ENCODE measurements around the gene EYS. TPM values are rescaled to one million over a fixed set of nuclear protein-coding genes. Genes with fewer than 3 reads are reported as not detected.

The EYS gene
- total RNA-seq, 1 experiment from 2014 or later: not detected

DNA sequence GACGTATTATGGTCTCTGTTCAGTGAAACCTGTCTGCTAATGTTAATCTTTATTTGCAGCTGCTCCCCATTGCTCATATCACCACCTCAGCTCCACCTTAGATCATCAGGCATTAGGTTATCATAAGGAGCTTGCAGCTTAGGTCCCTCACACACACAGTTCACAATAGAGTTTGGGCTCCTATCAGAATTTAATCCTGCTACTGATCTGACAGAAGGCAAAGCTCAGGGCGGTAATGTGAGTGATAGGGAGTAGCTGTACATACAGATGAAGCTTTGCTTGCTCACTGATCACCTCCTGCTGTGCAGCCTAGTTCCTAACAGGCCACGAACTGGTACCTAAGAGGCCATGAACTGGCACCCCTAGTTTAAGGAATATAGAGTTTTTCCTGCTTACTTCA lies 989.7 kb downstream of the EYS start (continued):
- TF ChIP-seq, protein P1, sequence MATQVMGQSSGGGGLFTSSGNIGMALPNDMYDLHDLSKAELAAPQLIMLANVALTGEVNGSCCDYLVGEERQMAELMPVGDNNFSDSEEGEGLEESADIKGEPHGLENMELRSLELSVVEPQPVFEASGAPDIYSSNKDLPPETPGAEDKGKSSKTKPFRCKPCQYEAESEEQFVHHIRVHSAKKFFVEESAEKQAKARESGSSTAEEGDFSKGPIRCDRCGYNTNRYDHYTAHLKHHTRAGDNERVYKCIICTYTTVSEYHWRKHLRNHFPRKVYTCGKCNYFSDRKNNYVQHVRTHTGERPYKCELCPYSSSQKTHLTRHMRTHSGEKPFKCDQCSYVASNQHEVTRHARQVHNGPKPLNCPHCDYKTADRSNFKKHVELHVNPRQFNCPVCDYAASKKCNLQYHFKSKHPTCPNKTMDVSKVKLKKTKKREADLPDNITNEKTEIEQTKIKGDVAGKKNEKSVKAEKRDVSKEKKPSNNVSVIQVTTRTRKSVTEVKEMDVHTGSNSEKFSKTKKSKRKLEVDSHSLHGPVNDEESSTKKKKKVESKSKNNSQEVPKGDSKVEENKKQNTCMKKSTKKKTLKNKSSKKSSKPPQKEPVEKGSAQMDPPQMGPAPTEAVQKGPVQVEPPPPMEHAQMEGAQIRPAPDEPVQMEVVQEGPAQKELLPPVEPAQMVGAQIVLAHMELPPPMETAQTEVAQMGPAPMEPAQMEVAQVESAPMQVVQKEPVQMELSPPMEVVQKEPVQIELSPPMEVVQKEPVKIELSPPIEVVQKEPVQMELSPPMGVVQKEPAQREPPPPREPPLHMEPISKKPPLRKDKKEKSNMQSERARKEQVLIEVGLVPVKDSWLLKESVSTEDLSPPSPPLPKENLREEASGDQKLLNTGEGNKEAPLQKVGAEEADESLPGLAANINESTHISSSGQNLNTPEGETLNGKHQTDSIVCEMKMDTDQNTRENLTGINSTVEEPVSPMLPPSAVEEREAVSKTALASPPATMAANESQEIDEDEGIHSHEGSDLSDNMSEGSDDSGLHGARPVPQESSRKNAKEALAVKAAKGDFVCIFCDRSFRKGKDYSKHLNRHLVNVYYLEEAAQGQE (IDR thresholded peaks at IDR 0.05; ENCODE audit: low read depth): no peak
- no peak for TF ChIP-seq ZNF274 (IDR thresholded peaks at IDR 0.05; ENCODE audit: low read depth, low read length)
- TF ChIP-seq POLR2AphosphoS5 (IDR thresholded peaks at IDR 0.05; ENCODE audit: low read depth, low read length): no peak
- no peak for TF ChIP-seq RAD21 (IDR thresholded peaks at IDR 0.05; ENCODE audit: low read depth)
- TF ChIP-seq JUND (IDR thresholded peaks at IDR 0.05): no peak
- TF ChIP-seq SRF (IDR thresholded peaks at IDR 0.05; ENCODE audit: low read depth): no peak

DNA sequence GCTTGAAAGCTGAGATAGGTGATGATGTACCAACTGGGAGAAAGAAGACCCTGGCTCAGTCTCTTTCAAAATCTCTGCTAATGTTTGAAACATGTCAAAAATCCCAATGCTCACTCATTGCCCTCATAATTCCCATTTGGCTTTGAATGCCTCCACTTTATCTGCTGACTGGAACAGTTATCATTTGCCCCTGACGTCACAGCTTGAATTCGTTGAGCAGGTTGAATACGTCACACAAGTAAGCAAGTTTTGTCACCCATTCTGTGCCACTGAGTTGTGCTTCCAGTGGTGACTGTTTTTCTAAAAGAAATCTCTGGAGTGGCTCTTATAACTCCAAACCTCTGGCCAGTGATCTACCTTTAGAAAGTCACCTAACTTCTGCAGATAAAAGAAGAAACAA lies 991.4 kb downstream of the EYS start:
- no peaks in the 10 kb centered on the region for H3K4me1 ChIP-seq (ENCODE audit: control insufficient read depth in 1 of 2, insufficient read depth in 2 of 2, low read length in 2 of 2)
- no peak overlapping the region for H3K27ac ChIP-seq (ENCODE audit: low read depth, low read length)
- no peaks in the 10 kb centered on the region for H3K9me2 ChIP-seq (ENCODE audit: insufficient read depth)
- intact Hi-C loops (cut with micrococcal nuclease): no loop called here
- no peak overlapping the region for H3K4me3 ChIP-seq (replicated peaks in 1 of 2; ENCODE audit: low read depth in 1 of 2, low read length in 2 of 2)
- ChIA-PET POLR2A (no interaction called here), RAD21 (ENCODE audit: low non-redundant PET in 1 of 2, low total read pairs in 2 of 2, uncharacterized antibody in 2 of 2, unreplicated experiment in 2 of 2) (no interaction called here), CTCF (no interaction called here)
- H3K9me3 ChIP-seq (ENCODE audit: control insufficient read depth in 1 of 2, insufficient read depth in 1 of 2, low read depth in 1 of 2, low read length in 2 of 2): peaks cover 6 to 10% of the 10 kb centered on the region in 2 experiments; a peak in 2 of 4 replicates
- no peak overlapping the region for H3K9ac ChIP-seq (ENCODE audit: low read length)
- TF ChIP-seq JUND (IDR thresholded peaks at IDR 0.05) (no peak), YY1 (IDR thresholded peaks at IDR 0.05; ENCODE audit: extremely low read depth, insufficient replicate concordance, low read depth, low read length) (no peak), TCF7L2 (IDR thresholded peaks at IDR 0.05; ENCODE audit: borderline replicate concordance, extremely low read depth, insufficient read depth, insufficient read length) (no peak), SP1 (IDR thresholded peaks at IDR 0.05; ENCODE audit: low read depth) (no peak)
- TF ChIP-seq, protein P2, sequence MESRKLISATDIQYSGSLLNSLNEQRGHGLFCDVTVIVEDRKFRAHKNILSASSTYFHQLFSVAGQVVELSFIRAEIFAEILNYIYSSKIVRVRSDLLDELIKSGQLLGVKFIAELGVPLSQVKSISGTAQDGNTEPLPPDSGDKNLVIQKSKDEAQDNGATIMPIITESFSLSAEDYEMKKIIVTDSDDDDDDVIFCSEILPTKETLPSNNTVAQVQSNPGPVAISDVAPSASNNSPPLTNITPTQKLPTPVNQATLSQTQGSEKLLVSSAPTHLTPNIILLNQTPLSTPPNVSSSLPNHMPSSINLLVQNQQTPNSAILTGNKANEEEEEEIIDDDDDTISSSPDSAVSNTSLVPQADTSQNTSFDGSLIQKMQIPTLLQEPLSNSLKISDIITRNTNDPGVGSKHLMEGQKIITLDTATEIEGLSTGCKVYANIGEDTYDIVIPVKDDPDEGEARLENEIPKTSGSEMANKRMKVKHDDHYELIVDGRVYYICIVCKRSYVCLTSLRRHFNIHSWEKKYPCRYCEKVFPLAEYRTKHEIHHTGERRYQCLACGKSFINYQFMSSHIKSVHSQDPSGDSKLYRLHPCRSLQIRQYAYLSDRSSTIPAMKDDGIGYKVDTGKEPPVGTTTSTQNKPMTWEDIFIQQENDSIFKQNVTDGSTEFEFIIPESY (IDR thresholded peaks at IDR 0.05; ENCODE audit: extremely low read depth, insufficient replicate concordance, low read length): no peak
- DNase-seq (ENCODE audit: low read depth, low spot score) (no peak), ATAC-seq (no peak)
- no peaks in the 10 kb centered on the region for H3K36me3 ChIP-seq (ENCODE audit: control insufficient read depth in 1 of 2, insufficient read depth in 2 of 2, low read length in 2 of 2)
- no peak overlapping the region for H3K4me2 ChIP-seq (ENCODE audit: low read length)
- H3K27me3 ChIP-seq (ENCODE audit: insufficient read depth, low read length): no peaks in the 10 kb centered on the region
- no peak overlapping the region for H2AFZ ChIP-seq (ENCODE audit: low read depth, low read length, poor library complexity, severe bottlenecking)
- H3K79me2 ChIP-seq (ENCODE audit: insufficient read depth, low read length): no peaks in the 10 kb centered on the region
- no TSS peak for BruUV-seq (replicated peaks)
- H4K20me1 ChIP-seq (ENCODE audit: insufficient read depth): no peaks in the 10 kb centered on the region
